ENCODE data around the gene CTCFL. TPM values are rescaled to one million over a fixed set of nuclear protein-coding genes. Genes with fewer than 3 reads are reported as not detected.

The CTCFL gene
- total RNA-seq, 4 donors from 2014 or later = not detected

- Histone ChIP-seq H3K4me1 (peaks cover 12 to 44% (median 34%) of the 10 kb centered on the region in 4 donors), H3K27me3 (no peaks in the 10 kb centered on the region), H3K36me3 (no peaks in the 10 kb centered on the region), H3K9me3 (no peaks in the 10 kb centered on the region), H3K27ac (replicated peaks in 1 of 4) (peak overlapping the region; percentile 19 to 82 (median 57)), H3K4me3 (no peak overlapping the region)
- 73% methylated on average over 11 of the region's 11 CpGs for WGBS
- intact Hi-C loops (cut with DNase I) = no loop called here
- no peak for TF ChIP-seq POLR2AphosphoS5 (IDR thresholded peaks at IDR 0.05)
- TF ChIP-seq POLR2A (IDR thresholded peaks at IDR 0.05; ENCODE audit: low read depth) = no peak
- TF ChIP-seq EP300 (IDR thresholded peaks at IDR 0.05) = no peak
- no peak for TF ChIP-seq CTCF (IDR thresholded peaks at IDR 0.05)
- DNase-seq (ENCODE audit: extremely low spot score) = no peak
These were observed 42.8 kb downstream of the CTCFL start for GRCh38 chr20:57482148-57482547.

- intact Hi-C loops (cut with DNase I) = no loop called here
- H3K4me3 ChIP-seq = no peak overlapping the region
- no peaks in the 10 kb centered on the region for H3K36me3 ChIP-seq
- H3K27ac ChIP-seq (replicated peaks in 1 of 4) = peak overlapping the region; percentile 78 to 82 (median 81)
- peaks cover 12 to 52% (median 41%) of the 10 kb centered on the region in 4 donors for H3K4me1 ChIP-seq
- no peaks in the 10 kb centered on the region for H3K9me3 ChIP-seq
- TF ChIP-seq POLR2AphosphoS5 (IDR thresholded peaks at IDR 0.05) (no peak), EP300 (IDR thresholded peaks at IDR 0.05) (no peak), CTCF (IDR thresholded peaks at IDR 0.05) (no peak), POLR2A (IDR thresholded peaks at IDR 0.05; ENCODE audit: low read depth) (no peak)
- 57% methylated on average over 6 of the region's 9 CpGs for WGBS
- no peak for DNase-seq (ENCODE audit: extremely low spot score)
- H3K27me3 ChIP-seq = no peaks in the 10 kb centered on the region
These were observed 43.6 kb downstream of the CTCFL start for GRCh38 chr20:57481281-57481711.

- no peaks in the 10 kb centered on the region for H3K9me3 ChIP-seq
- WGBS = 33% methylated on average over 13 of the region's 17 CpGs
- no peaks in the 10 kb centered on the region for H3K36me3 ChIP-seq
- no peak for DNase-seq (ENCODE audit: extremely low spot score)
- H3K4me1 ChIP-seq = peaks cover 12 to 59% (median 48%) of the 10 kb centered on the region in 4 donors
- no peak for TF ChIP-seq POLR2AphosphoS5 (IDR thresholded peaks at IDR 0.05)
- TF ChIP-seq POLR2A (IDR thresholded peaks at IDR 0.05; ENCODE audit: low read depth) = no peak
- no peak for TF ChIP-seq EP300 (IDR thresholded peaks at IDR 0.05)
- no peak for TF ChIP-seq CTCF (IDR thresholded peaks at IDR 0.05)
- intact Hi-C loops (cut with DNase I) = no loop called here
- H3K27me3 ChIP-seq = no peaks in the 10 kb centered on the region
- H3K4me3 ChIP-seq = peak overlapping the region in 3 of 4 donors; percentile 0 to 5 (median 3)
- peak overlapping the region; percentile 78 to 82 (median 81) for H3K27ac ChIP-seq (replicated peaks in 1 of 4)
These were observed 44.3 kb downstream of the CTCFL start for GRCh38 chr20:57480444-57481160.

GRCh38 chr20:57479196-57479595 lies 45.7 kb downstream of the CTCFL start:
- peaks cover 12 to 70% (median 54%) of the 10 kb centered on the region in 4 donors for H3K4me1 ChIP-seq
- intact Hi-C loops (cut with DNase I) = no loop called here
- no peak overlapping the region for H3K4me3 ChIP-seq
- no peaks in the 10 kb centered on the region for H3K36me3 ChIP-seq
- H3K27ac ChIP-seq (replicated peaks in 1 of 4) = peak overlapping the region in 1 of 4 donors; percentile 80
- TF ChIP-seq POLR2A (IDR thresholded peaks at IDR 0.05; ENCODE audit: low read depth) (no peak), POLR2AphosphoS5 (IDR thresholded peaks at IDR 0.05) (no peak), EP300 (IDR thresholded peaks at IDR 0.05) (no peak), CTCF (IDR thresholded peaks at IDR 0.05) (no peak)
- no peak for DNase-seq (ENCODE audit: extremely low spot score)
- no peaks in the 10 kb centered on the region for H3K27me3 ChIP-seq
- no peaks in the 10 kb centered on the region for H3K9me3 ChIP-seq
- whole genome bisulfite sequencing = 78% methylated on average over 3 of the region's 3 CpGs

All from esophagus muscularis mucosa (tissue), 4 donors.